ENCODE results near the gene AP1AR.

AP1AR gene

GRCh38 chr4:112318239-112319142 is 86.9 kb downstream of the AP1AR start:
- no peak for DNase-seq
